ENCODE measurements around the gene KRT32. TPM values are rescaled to one million over a fixed set of nuclear protein-coding genes. Genes with fewer than 3 reads are reported as not detected.

The KRT32 gene
- total and polyA plus RNA-seq, 9 of the 15 experiments (the other 6 are each of a cell fraction or from before 2014, with no cell fraction given), result not detected

- no peak for TF ChIP-seq FOXK1 (CRISPR knock-in tag; IDR thresholded peaks at IDR 0.05; ENCODE audit: borderline replicate concordance)
- no peak for TF ChIP-seq EHMT2 (IDR thresholded peaks at IDR 0.05)
- no peak for TF ChIP-seq ZNF232 (CRISPR knock-in tag; IDR thresholded peaks at IDR 0.05)
- no peak for TF ChIP-seq ZNF695 (CRISPR knock-in tag; IDR thresholded peaks at IDR 0.05)
- in situ Hi-C loops (cut with MboI), result loop anchor here (5.0 kb wide), 1 partner anchor 61 kb away; no protein-coding TSS in a partner anchor
- no TSS peak for BruUV-seq (replicated peaks)
These were observed 19.1 kb upstream of the KRT32 start for GRCh38 chr17:41486316-41486715.

More at GRCh38 chr17:41486316-41486715, 19.1 kb upstream of the KRT32 start:
- H2AFZ ChIP-seq (ENCODE audit: low read depth, low read length), result peak overlapping the region; percentile 60
- H3K4me2 ChIP-seq (ENCODE audit: insufficient read depth, low read length), result no peak overlapping the region
- FAIRE-seq (no peak), DNase-seq (ENCODE audit: extremely low read depth in 1 of 4, low spot score in 3 of 4) (no peak), ATAC-seq (no peak)
- no peaks in the 10 kb centered on the region for H3K79me2 ChIP-seq (ENCODE audit: control insufficient read depth, insufficient read depth, low read length)
- H4K20me1 ChIP-seq (replicated peaks; ENCODE audit: control insufficient read depth, insufficient read depth, low read length), result peaks cover 12% of the 10 kb centered on the region
- no peaks in the 10 kb centered on the region for H3K36me3 ChIP-seq (ENCODE audit: control insufficient read depth, insufficient read depth, low read length)
- no peaks in the 10 kb centered on the region for H3K9me1 ChIP-seq (ENCODE audit: control insufficient read depth, insufficient read depth, low read length)
- ChIA-PET POLR2A (interaction anchor here (0.6 to 1.0 kb wide), 2 partner anchors 31 to 34 kb away, joined by 3 to 4 read pairs; no protein-coding TSS in a partner anchor), CTCF (ENCODE audit: low intra/inter-chr PET ratio) (interaction anchor here (0.6 to 2.9 kb wide), 3 partner anchors 11 to 176 kb away, joined by 4 to 14 read pairs (median 6); no protein-coding TSS in a partner anchor)
- H3K4me1 ChIP-seq (replicated peaks in 1 of 2; ENCODE audit: control insufficient read depth in 2 of 2, insufficient read depth in 2 of 2, low read length in 2 of 2), result peaks cover 9 to 22% of the 10 kb centered on the region in 2 experiments; a peak in 4 of 5 replicates
- peaks cover 11 to 40% of the 10 kb centered on the region in 2 experiments; a peak in 3 of 5 replicates for H3K27me3 ChIP-seq (ENCODE audit: control insufficient read depth in 2 of 2, insufficient read depth in 2 of 2, low read length in 2 of 2)
- H3K9ac ChIP-seq (ENCODE audit: insufficient read depth in 1 of 2, low read depth in 2 of 2, low read length in 2 of 2), result no peak overlapping the region
- H3K4me3 ChIP-seq, result no peak overlapping the region
- intact Hi-C loops (cut with micrococcal nuclease), result loop anchor here (1.0 to 10.0 kb wide), 2 partner anchors 63 to 178 kb away; no protein-coding TSS in a partner anchor
- 38% methylated on average over 13 of the region's 13 CpGs for WGBS (ENCODE audit: insufficient coverage, low coverage, missing lambda C conversion rate)
- no peaks in the 10 kb centered on the region for H3K9me3 ChIP-seq (replicated peaks; ENCODE audit: control insufficient read depth, insufficient read depth, low read depth, low read length)
- H3K27ac ChIP-seq (ENCODE audit: extremely low read depth, low read depth, low read length), result no peak overlapping the region
